OCI-LY7 (cell line): ENCODE results near the gene PITPNC1. TPM values are rescaled to one million over a fixed set of nuclear protein-coding genes. Genes with fewer than 3 reads are reported as not detected.
"Not testable (repeated sequence)": the region's sequence is repeated elsewhere in the genome, so short reads cannot be mapped to it uniquely, and the experiment has no call there.

ENCODE experiments used
- BruUV-seq: library from RNA; stranded (reverse); fragments of 400-500 nt; replicated peaks from 2 replicates; lab custom pipeline; 2021; lab: Mats Ljungman, UMichigan
- CTCF ChIA-PET: fragments of 300-600 bp; sonication (Branson Sonifier 250); formaldehyde crosslinking; loops from one replicate; lab custom pipeline; 2022; ENCODE audit warnings: antibody characterized with exemption; ENCODE audit not compliant: unreplicated experiment; lab: Charles Lee
- POLR2A ChIA-PET: fragments of 300-600 bp; sonication (Branson Sonifier 250); formaldehyde crosslinking; loops from one replicate; lab custom pipeline; 2022; ENCODE audit warnings: antibody characterized with exemption; lab: Charles Lee
- DNase-seq: peaks from one replicate; pipeline ENCODE4 v3.0.0-alpha.2; 2015; ENCODE audit warnings: low spot score
- H2AFZ ChIP-seq: fragments of 200-600 bp; sonication (generic), shearing (Covaris generic); 2 replicates; pipeline ENCODE4 v1.6.1; 2014; ENCODE audit warnings: mild to moderate bottlenecking, antibody characterized with exemption, low read length, moderate library complexity
- H3K27ac ChIP-seq: fragments of 200-600 bp; sonication (generic); 2 replicates; pipeline ENCODE4 v1.5.1; 2014; ENCODE audit warnings: mixed run types, low read depth, mild to moderate bottlenecking, moderate library complexity, low read length, inconsistent platforms; ENCODE audit not compliant: poor library complexity, severe bottlenecking
- H3K36me3 ChIP-seq: fragments of 200-600 bp; sonication (generic); 2 replicates; pipeline ENCODE4 v1.6.1; 2014; ENCODE audit warnings: mild to moderate bottlenecking, antibody characterized with exemption, low read length, moderate library complexity, mixed read lengths; ENCODE audit not compliant: insufficient read depth
- H3K4me1 ChIP-seq: fragments of 200-600 bp; sonication (generic); 2 replicates; pipeline ENCODE4 v1.5.1; 2014; ENCODE audit warnings: mild to moderate bottlenecking, low read length; ENCODE audit not compliant: insufficient read depth, poor library complexity, severe bottlenecking
- H3K4me2 ChIP-seq: fragments of 200-600 bp; sonication (generic); 2 replicates; pipeline ENCODE4 v1.6.1; 2014; ENCODE audit warnings: mild to moderate bottlenecking, low read length
- H3K4me3 ChIP-seq: fragments of 200-600 bp; sonication (generic); 2 replicates; pipeline ENCODE4 v1.5.1; 2014; ENCODE audit warnings: mild to moderate bottlenecking, low read depth, low read length; ENCODE audit not compliant: poor library complexity, severe bottlenecking
- H3K79me2 ChIP-seq: fragments of 200-600 bp; sonication (generic); 2 replicates; pipeline ENCODE4 v1.6.1; 2016; ENCODE audit warnings: low read depth, mild to moderate bottlenecking, low read length, moderate library complexity, mixed read lengths; ENCODE audit not compliant: insufficient read depth
- H3K9me2 ChIP-seq: fragments of 200-600 bp; sonication (generic); 2 replicates; pipeline ENCODE4 v1.6.1; 2016; ENCODE audit warnings: mild to moderate bottlenecking, low read length, mixed read lengths; ENCODE audit not compliant: insufficient read depth
- H3K9me3 ChIP-seq: fragments of 200-600 bp; sonication (generic); 2 replicates; pipeline ENCODE4 v1.6.1; 2014; ENCODE audit warnings: mild to moderate bottlenecking, mixed run types, low read length, mixed read lengths
- H4K20me1 ChIP-seq: fragments of 200-600 bp; sonication (generic); 2 replicates; pipeline ENCODE4 v1.6.1; 2014; ENCODE audit warnings: mild to moderate bottlenecking, antibody characterized with exemption, low read length, moderate library complexity, mixed read lengths; ENCODE audit not compliant: insufficient read depth
- CTCF ChIP-seq: fragments of 200-600 bp; sonication (generic); conservative IDR thresholded peaks from 2 replicates; pipeline ENCODE4 v1.5.1; 2014; ENCODE audit warnings: mild to moderate bottlenecking, antibody characterized with exemption, low read length, moderate library complexity, mixed read lengths
- EZH2phosphoT487 ChIP-seq: fragments of 200-600 bp; sonication (generic); IDR thresholded peaks from 2 replicates; pipeline ENCODE4 v1.6.1; 2018; ENCODE audit warnings: low read depth, borderline replicate concordance, mild to moderate bottlenecking, mixed run types, antibody characterized with exemption, low read length, moderate library complexity, mixed read lengths
- intact Hi-C: fragments of 100-400 bp; cut with micrococcal nuclease; formaldehyde crosslinking; loops from one replicate; pipeline ENCODE4 v1.10.0; 2022; ENCODE audit not compliant: unreplicated experiment
- total RNA-seq, 2 experiments: library from RNA; depleted of rRNA in 1 of 2; stranded (reverse); fragments of >200 nt in 1 of 2; shearing (Covaris generic) in 1 of 2; gene quantifications; 2 replicates each; pipeline ENCODE4 v1.2.3, GENCODE V29; 2014 to 2022

The PITPNC1 gene
- total RNA-seq, 2 experiments from 2014 or later = 14.3 to 21.1 TPM

GRCh38 chr17:67647482-67647881 lies 270.4 kb downstream of the PITPNC1 start:
- Histone ChIP-seq H3K4me2 (peak overlapping the region; percentile 17; the same call in 1 of the 2 replicates), H3K9me2 (no peaks in the 10 kb centered on the region), H3K79me2 (no peaks in the 10 kb centered on the region), H3K36me3 (no peaks in the 10 kb centered on the region), H2AFZ (no peak overlapping the region), H3K9me3 (no peaks in the 10 kb centered on the region), H3K4me3 (no peak overlapping the region), H4K20me1 (no peaks in the 10 kb centered on the region), H3K27ac (no peak overlapping the region), H3K4me1 (peaks cover 7% of the 10 kb centered on the region)
- peak; percentile 18 for DNase-seq
- TF ChIP-seq CTCF = no peak
- TF ChIP-seq EZH2phosphoT487 = no peak
- ChIA-PET CTCF (no interaction called here), POLR2A (interaction anchor here (0.6 to 1.1 kb wide), 3 partner anchors 8 to 489 kb away, joined by 3 to 6 read pairs (median 3); no protein-coding TSS in a partner anchor)
- intact Hi-C loops = no loop called here
- BruUV-seq = no TSS peak

GRCh38 chr17:67648032-67648905 lies 271.2 kb downstream of the PITPNC1 start:
- H3K79me2 ChIP-seq = no peaks in the 10 kb centered on the region
- peaks cover 7% of the 10 kb centered on the region for H3K4me1 ChIP-seq
- no peaks in the 10 kb centered on the region for H3K36me3 ChIP-seq
- H4K20me1 ChIP-seq = no peaks in the 10 kb centered on the region
- H3K27ac ChIP-seq = no peak overlapping the region
- no peaks in the 10 kb centered on the region for H3K9me3 ChIP-seq
- peak overlapping the region; percentile 17; the same call in 1 of the 2 replicates for H3K4me2 ChIP-seq
- no peaks in the 10 kb centered on the region for H3K9me2 ChIP-seq
- intact Hi-C loops = no loop called here
- no peak for TF ChIP-seq CTCF
- no peak for TF ChIP-seq EZH2phosphoT487
- H2AFZ ChIP-seq = no peak overlapping the region
- ChIA-PET POLR2A (interaction anchor here (0.6 to 1.1 kb wide), 3 partner anchors 9 to 55 kb away, joined by 3 to 6 read pairs (median 3); no protein-coding TSS in a partner anchor), CTCF (no interaction called here)
- DNase-seq = no peak
- no TSS peak for BruUV-seq
- H3K4me3 ChIP-seq = no peak overlapping the region

GRCh38 chr17:67648906-67649295 lies 271.8 kb downstream of the PITPNC1 start:
- H3K4me2 ChIP-seq, H3K79me2 ChIP-seq, H3K36me3 ChIP-seq, intact Hi-C loops, H3K4me1 ChIP-seq, H2AFZ ChIP-seq, CTCF ChIA-PET, H4K20me1 ChIP-seq, H3K4me3 ChIP-seq, H3K9me3 ChIP-seq, H3K27ac ChIP-seq, BruUV-seq, H3K9me2 ChIP-seq, DNase-seq: not testable (repeated sequence)
- POLR2A ChIA-PET = interaction anchor here (0.6 to 1.1 kb wide), 3 partner anchors 18 to 87 kb away, joined by 3 to 6 read pairs (median 4); no protein-coding TSS in a partner anchor
